Jurkat, Clone E6-1 (cell line): ENCODE results near the gene TRPT1. TPM values are rescaled to one million over a fixed set of nuclear protein-coding genes. Genes with fewer than 3 reads are reported as not detected.

ENCODE experiments used
- DNase-seq: peaks from one replicate; pipeline ENCODE4 v3.0.0-alpha.2; 2011; ENCODE audit warnings: low read depth, low spot score
- H3K4me3 ChIP-seq: 2 replicates; pipeline ENCODE4 v1.5.1; 2011; ENCODE audit warnings: mild to moderate bottlenecking, low read length, control low read depth, moderate library complexity
- polyA plus RNA-seq: library from polyadenylated mRNA; unstranded; fragments of >200 nt; gene quantifications from one replicate; pipeline ENCODE4 v1.2.1, GENCODE V29; 2012; ENCODE audit warnings: missing spikeins; ENCODE audit not compliant: insufficient read length, insufficient read depth

Gene TRPT1
- 73.2 TPM for polyA plus RNA-seq

- peak within 1 kb of the TSS; percentile 91 for H3K4me3 ChIP-seq
These were observed at the start of gene TRPT1, which contains the start of gene NUDT22 for GRCh38 chr11:64225608-64226506. Gene TRPT1 (minus strand): TSS chr11:64226186. CDS start chr11:64225860, 326 bp downstream. Gene NUDT22 (plus strand): TSS chr11:64226274. CDS start chr11:64226653, 379 bp downstream.

GRCh38 chr11:64275031-64275800, 49.2 kb upstream of the TRPT1 start:
- no peak for DNase-seq
- H3K4me3 ChIP-seq: no peak overlapping the region

More at GRCh38 chr11:64225608-64226506, at the start of gene TRPT1, which contains the start of gene NUDT22:
- DNase-seq: peak; percentile 78

- H3K4me3 ChIP-seq: peak overlapping the region; percentile 89
- DNase-seq: peak; percentile 100
These were observed 43.7 kb upstream of the TRPT1 start for GRCh38 chr11:64269540-64270220.

GRCh38 chr11:64268893-64269539, 43.0 kb upstream of the TRPT1 start:
- no peak for DNase-seq
- peak overlapping the region; percentile 89 for H3K4me3 ChIP-seq

- no peak for DNase-seq
- H3K4me3 ChIP-seq: peak overlapping the region; percentile 89
These were observed 42.3 kb upstream of the TRPT1 start for GRCh38 chr11:64268025-64268892.

- no peak for DNase-seq
- no peak overlapping the region for H3K4me3 ChIP-seq
These were observed 41.4 kb upstream of the TRPT1 start for GRCh38 chr11:64267207-64267945.

GRCh38 chr11:64266339-64266738, 40.4 kb upstream of the TRPT1 start:
- H3K4me3 ChIP-seq: no peak overlapping the region
- no peak for DNase-seq

GRCh38 chr11:64265176-64266160, 39.5 kb upstream of the TRPT1 start:
- no peak for DNase-seq
- no peak overlapping the region for H3K4me3 ChIP-seq

- no peak overlapping the region for H3K4me3 ChIP-seq
- DNase-seq: no peak
These were observed 38.4 kb upstream of the TRPT1 start for GRCh38 chr11:64264371-64264852.

GRCh38 chr11:64263947-64264317, 37.9 kb upstream of the TRPT1 start:
- DNase-seq: no peak
- H3K4me3 ChIP-seq: no peak overlapping the region

- H3K4me3 ChIP-seq: no peak overlapping the region
- DNase-seq: no peak
These were observed 37.3 kb upstream of the TRPT1 start for GRCh38 chr11:64263021-64263946.

- no peak for DNase-seq
- H3K4me3 ChIP-seq: no peak overlapping the region
These were observed 36.5 kb upstream of the TRPT1 start for GRCh38 chr11:64262271-64263002.

GRCh38 chr11:64261556-64262080, 35.6 kb upstream of the TRPT1 start:
- DNase-seq: no peak

GRCh38 chr11:64260147-64260708, 34.2 kb upstream of the TRPT1 start:
- H3K4me3 ChIP-seq: no peak overlapping the region
- no peak for DNase-seq

More at GRCh38 chr11:64261556-64262080, 35.6 kb upstream of the TRPT1 start:
- H3K4me3 ChIP-seq: no peak overlapping the region
